Measurements from ENCODE around the gene PHTF2. TPM values are rescaled to one million over a fixed set of nuclear protein-coding genes. Genes with fewer than 3 reads are reported as not detected.

The PHTF2 gene
- total RNA-seq, 1 experiment from 2014 or later: 20.3 TPM

DNA sequence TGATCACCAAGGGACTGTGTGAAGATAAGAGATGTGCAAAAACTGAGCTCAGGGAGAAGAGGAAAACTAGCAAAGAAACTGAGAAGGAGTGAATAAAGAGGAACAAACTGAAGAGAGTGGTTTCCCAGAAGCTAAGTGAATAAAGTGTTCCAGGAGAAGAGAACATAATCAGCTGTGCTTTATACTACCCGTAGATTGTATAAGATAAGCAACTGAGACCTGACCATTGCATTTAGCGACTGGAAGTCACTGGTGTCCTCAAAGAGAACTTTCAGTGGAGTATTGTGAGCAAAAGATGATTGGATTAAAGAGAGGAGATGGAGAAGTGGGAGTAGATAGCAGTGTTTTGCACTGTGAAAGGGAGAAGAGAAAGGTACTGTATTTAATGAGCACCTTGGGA lies 14.6 kb downstream of the PHTF2 start:
- Mint-ChIP-seq H3K36me3 (ENCODE audit: insufficient read depth, unreplicated experiment) (no peaks in the 10 kb centered on the region), H3K9me3 (ENCODE audit: low read depth, unreplicated experiment) (peaks cover 12% of the 10 kb centered on the region), H3K27ac (ENCODE audit: unreplicated experiment) (no peak overlapping the region), H3K4me1 (ENCODE audit: low read depth, unreplicated experiment) (peaks cover 19% of the 10 kb centered on the region), H3K4me3 (ENCODE audit: low read depth, unreplicated experiment) (no peak overlapping the region), H3K27me3 (ENCODE audit: unreplicated experiment) (no peaks in the 10 kb centered on the region)
- TF ChIP-seq CTCF (IDR thresholded peaks at IDR 0.05; ENCODE audit: unreplicated experiment): no peak
- no TSS peak for BruUV-seq (replicated peaks)
- intact Hi-C loops (cut with micrococcal nuclease; ENCODE audit: unreplicated experiment): no loop called here
- CTCF ChIA-PET: no interaction called here
- DNase-seq: no peak

- H3K9me3 Mint-ChIP-seq (ENCODE audit: low read depth, unreplicated experiment): peaks cover 14% of the 10 kb centered on the region
- intact Hi-C loops (cut with micrococcal nuclease; ENCODE audit: unreplicated experiment): no loop called here
Measured at GRCh38 chr7:77819021-77819420, 20.4 kb downstream of the PHTF2 start.

GRCh38 chr7:77820967-77821366 lies 22.4 kb downstream of the PHTF2 start:
- H3K36me3 Mint-ChIP-seq (ENCODE audit: insufficient read depth, unreplicated experiment): no peaks in the 10 kb centered on the region
- DNase-seq: no peak
- intact Hi-C loops (cut with micrococcal nuclease; ENCODE audit: unreplicated experiment): no loop called here
- CTCF ChIA-PET: no interaction called here
- no TSS peak for BruUV-seq (replicated peaks)
- H3K4me3 Mint-ChIP-seq (ENCODE audit: low read depth, unreplicated experiment): no peak overlapping the region
- TF ChIP-seq CTCF (IDR thresholded peaks at IDR 0.05; ENCODE audit: unreplicated experiment): no peak
- H3K4me1 Mint-ChIP-seq (ENCODE audit: low read depth, unreplicated experiment): peaks cover 8% of the 10 kb centered on the region
- peaks cover 14% of the 10 kb centered on the region for H3K9me3 Mint-ChIP-seq (ENCODE audit: low read depth, unreplicated experiment)
- H3K27me3 Mint-ChIP-seq (ENCODE audit: unreplicated experiment): no peaks in the 10 kb centered on the region
- no peak overlapping the region for H3K27ac Mint-ChIP-seq (ENCODE audit: unreplicated experiment)

More at GRCh38 chr7:77819021-77819420, 20.4 kb downstream of the PHTF2 start:
- DNase-seq: no peak
- H3K27me3 Mint-ChIP-seq (ENCODE audit: unreplicated experiment): no peaks in the 10 kb centered on the region
- no peak for TF ChIP-seq CTCF (IDR thresholded peaks at IDR 0.05; ENCODE audit: unreplicated experiment)
- H3K27ac Mint-ChIP-seq (ENCODE audit: unreplicated experiment): no peak overlapping the region
- CTCF ChIA-PET: no interaction called here
- H3K4me3 Mint-ChIP-seq (ENCODE audit: low read depth, unreplicated experiment): no peak overlapping the region
- no peaks in the 10 kb centered on the region for H3K36me3 Mint-ChIP-seq (ENCODE audit: insufficient read depth, unreplicated experiment)
- no TSS peak for BruUV-seq (replicated peaks)
- peaks cover 7% of the 10 kb centered on the region for H3K4me1 Mint-ChIP-seq (ENCODE audit: low read depth, unreplicated experiment)

- CTCF ChIA-PET: interaction anchor here (0.6 to 0.7 kb wide), 2 partner anchors 98 to 167 kb away, joined by 3 to 4 read pairs; no protein-coding TSS in a partner anchor
- TF ChIP-seq CTCF (IDR thresholded peaks at IDR 0.05; ENCODE audit: unreplicated experiment): no peak
- peaks cover 7% of the 10 kb centered on the region for H3K9me3 Mint-ChIP-seq (ENCODE audit: low read depth, unreplicated experiment)
- BruUV-seq (replicated peaks): no TSS peak
- peaks cover 8% of the 10 kb centered on the region for H3K4me1 Mint-ChIP-seq (ENCODE audit: low read depth, unreplicated experiment)
- H3K27ac Mint-ChIP-seq (ENCODE audit: unreplicated experiment): no peak overlapping the region
- intact Hi-C loops (cut with micrococcal nuclease; ENCODE audit: unreplicated experiment): no loop called here
- H3K27me3 Mint-ChIP-seq (ENCODE audit: unreplicated experiment): no peaks in the 10 kb centered on the region
- H3K4me3 Mint-ChIP-seq (ENCODE audit: low read depth, unreplicated experiment): no peak overlapping the region
- DNase-seq: no peak
- H3K36me3 Mint-ChIP-seq (ENCODE audit: insufficient read depth, unreplicated experiment): no peaks in the 10 kb centered on the region
Measured at GRCh38 chr7:77822269-77822668, 23.7 kb downstream of the PHTF2 start.
